Globus pallidus (tissue), 1 donor: ENCODE data around the gene PLXNA1.

Experiments used
- DNase-seq: peaks from one replicate; pipeline ENCODE4 v3.0.0-alpha.2; 2015; ENCODE audit warnings: low spot score

Gene PLXNA1

DNA sequence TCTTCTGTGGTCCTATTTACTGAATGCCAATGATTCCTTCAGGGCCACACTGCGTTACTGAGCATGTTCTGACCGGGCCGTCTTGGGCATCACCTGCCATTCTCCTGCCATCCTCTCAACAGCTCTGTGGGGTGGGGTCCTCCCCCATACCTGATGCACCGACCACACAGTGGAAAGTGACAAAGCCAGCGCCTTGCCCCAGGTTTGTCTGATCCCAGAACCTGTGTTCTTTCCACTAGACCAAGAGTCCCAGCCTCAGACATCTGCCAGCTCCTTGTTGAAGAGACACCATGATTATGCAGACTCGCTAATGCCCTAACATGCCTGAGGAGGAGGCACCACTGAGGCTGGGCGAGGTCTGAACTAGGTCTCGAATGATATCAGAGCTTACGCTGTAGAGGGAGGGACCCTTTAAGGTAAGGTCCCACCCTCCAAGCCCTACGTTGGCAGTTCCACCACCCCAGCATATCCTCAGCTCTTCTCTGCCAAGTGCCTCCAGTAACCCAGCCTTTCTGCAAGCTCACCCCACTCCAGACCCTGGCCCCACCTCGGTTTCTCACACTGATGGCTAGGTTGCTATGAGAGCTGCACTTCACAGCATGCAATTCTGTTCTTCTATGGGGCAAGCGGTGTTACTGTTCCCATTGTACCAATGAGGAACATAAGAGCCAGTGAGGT, 29.8 kb upstream of the PLXNA1 start:
- no peak for DNase-seq

GRCh38 chr3:126954141-126954842, 28.6 kb upstream of the PLXNA1 start:
- no peak for DNase-seq

GRCh38 chr3:126955004-126955790, 27.7 kb upstream of the PLXNA1 start:
- no peak for DNase-seq

- DNase-seq: no peak
Observed at GRCh38 chr3:126956361-126956760, 26.6 kb upstream of the PLXNA1 start.

DNA sequence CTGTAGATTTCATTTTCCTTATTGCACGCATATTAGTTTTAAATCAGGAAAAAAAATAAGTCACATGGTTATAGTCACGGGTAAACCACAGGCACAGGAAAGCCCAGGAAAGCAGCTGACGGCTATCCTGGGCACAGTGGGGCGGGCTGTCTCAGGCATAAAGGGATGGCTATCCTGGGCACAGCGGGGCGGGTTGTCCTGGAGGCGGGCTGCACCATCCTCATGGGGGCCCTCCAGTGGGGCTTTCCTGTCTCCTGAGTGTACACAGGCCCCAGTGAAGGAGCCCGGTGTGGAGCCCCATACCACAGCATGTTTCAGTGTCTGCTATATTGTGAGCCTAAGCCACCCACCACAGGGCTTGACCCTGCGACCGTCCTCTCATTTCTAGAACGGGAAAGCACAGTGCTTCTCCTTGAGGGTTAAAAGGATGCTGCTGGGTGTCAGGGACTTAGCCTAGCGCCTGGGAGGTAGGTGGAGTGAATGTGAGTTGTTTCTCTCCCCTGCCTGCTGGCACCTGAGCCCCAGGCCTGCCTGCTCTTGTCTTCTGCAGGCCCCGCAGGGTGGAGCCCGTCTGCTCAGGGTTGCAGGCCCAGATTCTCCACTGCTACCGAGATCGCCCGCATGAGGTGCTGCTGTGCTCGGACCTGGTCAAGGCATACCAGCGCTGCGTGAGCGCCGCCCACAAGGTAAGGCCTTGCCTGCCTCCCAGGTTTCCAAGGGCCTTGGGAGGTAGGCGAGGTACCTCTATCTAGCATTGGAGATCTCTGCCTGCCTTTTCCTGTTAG, 25.9 kb upstream of the PLXNA1 start:
- DNase-seq: no peak

- no peak for DNase-seq
Observed at GRCh38 chr3:126957776-126958637, 24.9 kb upstream of the PLXNA1 start.

DNA sequence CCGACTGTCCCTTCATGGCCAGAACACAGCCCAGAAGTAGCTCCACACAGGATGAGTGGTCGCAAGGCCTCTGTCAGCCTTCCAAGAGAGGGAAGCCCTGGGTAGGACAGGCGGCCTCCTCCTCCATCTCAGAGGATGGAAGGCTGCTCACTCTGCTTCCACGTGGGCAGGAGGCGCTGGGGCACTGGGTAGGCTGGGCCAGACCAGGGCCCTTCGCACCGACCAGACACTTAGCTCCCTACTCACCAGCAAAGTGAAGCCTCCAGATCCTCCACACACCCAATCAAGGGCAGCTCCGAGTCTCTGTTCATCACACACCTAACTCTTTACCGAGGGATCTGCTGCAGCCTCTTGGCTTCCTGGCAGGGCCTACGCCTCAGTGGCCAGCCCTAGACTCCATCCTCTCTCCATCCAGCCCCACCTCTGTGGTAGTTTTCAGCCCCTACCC, 24.3 kb upstream of the PLXNA1 start:
- no peak for DNase-seq

- DNase-seq: no peak
Observed at GRCh38 chr3:126959136-126959920, 23.6 kb upstream of the PLXNA1 start.

DNA sequence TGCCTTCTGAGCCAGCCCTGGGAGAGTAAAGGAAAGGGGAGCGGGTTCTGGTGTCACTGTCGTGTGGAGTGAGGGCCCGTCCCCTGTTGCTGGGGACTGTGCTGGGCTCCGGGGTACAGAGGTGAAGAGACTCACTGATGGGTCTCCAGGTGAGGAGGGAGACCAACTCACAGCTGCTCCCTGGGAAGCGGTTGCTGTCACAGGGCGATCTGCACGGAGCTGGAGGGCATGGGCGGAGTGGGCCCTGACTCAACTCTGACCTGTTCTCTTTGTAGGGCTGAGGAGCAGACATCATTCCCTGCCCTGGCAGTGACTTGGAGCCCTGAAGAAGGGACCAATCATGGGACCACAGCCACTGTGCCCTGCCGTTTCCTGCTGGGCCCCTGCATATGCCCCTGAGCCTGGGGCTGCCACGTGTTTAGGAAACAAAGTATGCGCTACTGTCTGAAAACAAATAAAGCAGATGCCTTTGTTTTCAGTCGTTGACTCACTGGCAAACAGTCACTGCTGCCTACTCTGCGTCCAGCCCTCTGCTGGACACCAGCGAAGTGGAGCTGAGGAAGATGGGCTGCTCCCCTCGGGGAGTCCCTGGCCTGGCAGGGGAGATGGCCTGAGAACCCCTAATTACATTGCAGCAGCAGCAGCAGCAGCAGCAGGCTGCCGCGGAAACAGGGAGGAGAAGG, 22.9 kb upstream of the PLXNA1 start:
- DNase-seq: peak; percentile 69

DNA sequence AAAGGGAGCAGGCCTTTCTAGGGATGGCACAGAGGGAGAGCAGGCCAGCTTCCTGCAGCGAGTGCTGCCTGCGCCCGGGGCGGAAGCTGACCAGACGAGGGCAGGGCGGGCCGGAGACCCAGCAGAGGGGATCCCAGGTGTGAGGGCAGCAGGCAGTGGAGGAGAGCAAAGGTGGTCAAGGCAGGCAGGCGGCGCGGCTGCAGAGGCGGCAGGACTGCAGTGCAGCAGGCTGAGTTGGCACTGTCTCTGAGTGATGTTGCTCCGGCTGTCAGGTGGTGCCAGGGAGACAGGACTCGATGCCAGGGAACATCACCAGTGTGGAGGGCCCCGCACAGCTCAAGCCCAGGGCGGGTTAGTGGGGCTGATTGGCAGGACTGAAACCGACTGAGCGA, 22.3 kb upstream of the PLXNA1 start:
- no peak for DNase-seq

DNA sequence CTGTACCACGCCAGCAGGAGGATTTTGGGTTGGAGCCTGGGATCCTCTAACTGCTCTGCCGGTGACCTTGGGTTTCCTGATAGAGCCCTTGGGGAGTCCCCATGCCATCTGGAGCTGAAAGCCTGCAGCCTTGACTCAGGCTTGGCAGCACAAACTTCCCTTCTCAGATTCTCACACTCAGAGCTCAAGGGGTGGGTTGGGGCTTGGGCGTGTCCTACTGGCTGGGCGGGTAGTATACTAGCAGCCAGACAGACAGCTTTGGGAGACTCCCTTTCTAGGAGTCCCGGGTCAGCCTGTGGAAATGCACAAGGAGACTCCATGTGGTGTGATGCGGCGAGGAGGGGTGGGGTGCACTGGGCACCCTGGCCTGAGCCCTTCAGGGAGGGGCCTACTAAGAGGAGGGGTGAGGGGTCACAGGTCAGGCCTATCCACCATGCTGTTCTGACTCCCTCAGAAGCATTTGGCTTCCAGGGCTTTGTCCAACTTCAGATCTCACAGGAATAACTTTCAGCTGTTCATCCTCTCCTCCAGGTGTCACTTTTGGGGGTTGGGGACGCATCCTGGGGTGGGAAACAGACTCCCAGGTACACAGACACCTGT, 21.6 kb upstream of the PLXNA1 start:
- no peak for DNase-seq

- no peak for DNase-seq
Observed at GRCh38 chr3:126961791-126962461, 21.0 kb upstream of the PLXNA1 start.

- DNase-seq: no peak
Observed at GRCh38 chr3:126962756-126963155, 20.2 kb upstream of the PLXNA1 start.

GRCh38 chr3:126963261-126964190, 19.4 kb upstream of the PLXNA1 start:
- no peak for DNase-seq

DNA sequence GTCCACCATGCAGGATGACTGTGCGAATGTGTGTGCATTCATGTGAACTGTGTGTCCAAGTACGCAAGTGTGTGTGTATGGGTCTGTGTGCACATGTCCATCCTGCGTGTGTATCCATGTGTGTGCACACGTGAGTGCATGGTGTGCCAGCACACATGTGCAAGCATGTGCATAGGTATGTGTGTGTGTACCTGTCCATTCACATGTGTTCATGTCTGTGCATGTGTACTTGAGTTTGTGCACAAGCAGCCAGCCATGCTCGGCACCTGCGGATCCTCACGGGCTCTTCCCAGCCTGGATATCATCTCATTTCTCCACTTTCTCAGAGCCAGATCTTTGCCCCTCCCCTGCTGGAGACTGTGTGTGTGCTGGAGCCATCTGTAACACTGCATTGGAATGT, 18.7 kb upstream of the PLXNA1 start:
- no peak for DNase-seq

GRCh38 chr3:126964950-126965349, 18.0 kb upstream of the PLXNA1 start:
- DNase-seq: no peak

GRCh38 chr3:126965526-126966080, 17.3 kb upstream of the PLXNA1 start:
- DNase-seq: no peak
